ENCODE results near the gene CTXN3.

DNA sequence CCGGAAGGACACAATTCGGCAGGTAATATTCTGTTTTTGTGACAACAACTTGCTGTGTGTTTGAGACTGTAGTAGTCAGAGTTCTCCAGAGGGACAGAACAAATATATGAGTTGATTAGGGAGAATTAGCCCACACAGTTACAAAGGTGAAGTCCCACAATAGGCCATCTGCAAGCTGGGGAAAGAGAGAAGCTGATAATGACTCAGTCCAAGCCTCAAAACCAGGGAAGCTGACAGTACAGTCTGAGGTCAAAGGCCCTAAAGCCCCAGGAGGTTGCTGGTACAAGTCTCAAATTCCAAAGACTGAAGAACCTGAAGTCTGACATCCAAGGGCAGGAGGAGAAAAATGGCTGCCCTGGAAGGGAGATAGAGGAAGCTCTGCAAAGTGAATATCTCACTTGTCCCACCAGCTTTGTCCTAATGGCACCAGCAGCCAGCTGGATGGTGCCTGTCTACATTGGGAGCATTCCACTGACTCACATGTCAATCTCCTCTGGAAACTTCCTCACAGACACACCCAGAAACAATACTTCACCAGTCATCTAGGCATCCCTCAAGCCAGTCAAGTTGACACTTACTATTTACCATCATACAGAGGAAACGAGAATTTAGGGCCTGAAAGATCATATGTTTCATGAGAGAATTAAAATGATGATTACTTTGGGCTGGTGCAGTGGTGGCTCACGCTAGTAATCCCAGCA, 36.3 kb upstream of the CTXN3 start:
- TF ChIP-seq GATA3 (IDR thresholded peaks at IDR 0.05; ENCODE audit: low read depth, low read length) (no peak), GATA2 (IDR thresholded peaks at IDR 0.05; ENCODE audit: low read depth, low read length) (no peak)

Measured in SH-SY5Y (cell line).